ENCODE results near the gene GPRIN3. TPM values are rescaled to one million over a fixed set of nuclear protein-coding genes. Genes with fewer than 3 reads are reported as not detected.

The GPRIN3 gene
- total and polyA plus RNA-seq, 2 donors (not counting 1 experiment from before 2014, with no cell fraction given): 0.22 to 1.5 TPM

GRCh38 chr4:89275587-89275986 lies 32.0 kb downstream of the GPRIN3 start:
- intact Hi-C loops (cut with micrococcal nuclease): no loop called here
- Histone ChIP-seq H3K36me3 (replicated peaks in 1 of 2; ENCODE audit: control extremely low read depth in 1 of 2, control insufficient read depth in 1 of 2, extremely low read depth in 1 of 2, insufficient read depth in 2 of 2, low read length in 1 of 2) (no peaks in the 10 kb centered on the region), H3K27me3 (replicated peaks in 1 of 4; ENCODE audit: control extremely low read depth in 1 of 4, control insufficient read depth in 3 of 4, insufficient read depth in 4 of 4, low read length in 3 of 4) (peaks cover 0 to 4% (median 0%) of the 10 kb centered on the region in 4 experiments), H3K4me1 (ENCODE audit: control insufficient read depth in 2 of 2, insufficient read depth in 2 of 2, low read length in 2 of 2) (no peaks in the 10 kb centered on the region), H2AFZ (ENCODE audit: insufficient read depth, low read depth, low read length, poor library complexity, severe bottlenecking) (no peak overlapping the region), H3K4me3 (ENCODE audit: control extremely low read depth in 1 of 5, extremely low read depth in 1 of 5, insufficient read depth in 1 of 5, low read depth in 2 of 5, low read length in 4 of 5) (no peak overlapping the region), H3K79me2 (ENCODE audit: control insufficient read depth, insufficient read depth, low read length) (no peaks in the 10 kb centered on the region), H3K9ac (ENCODE audit: low read length) (no peak overlapping the region), H3K27ac (ENCODE audit: low read length in 2 of 2) (no peak overlapping the region), H4K20me1 (ENCODE audit: control insufficient read depth, insufficient read depth, low read length, poor library complexity, severe bottlenecking) (no peaks in the 10 kb centered on the region), H3K4me2 (replicated peaks; ENCODE audit: low read depth, low read length, poor library complexity, severe bottlenecking) (no peak overlapping the region), H3K9me3 (ENCODE audit: control extremely low read depth in 1 of 3, control insufficient read depth in 2 of 3, insufficient read depth in 1 of 3, low read length in 2 of 3) (peaks cover 0 to 3% (median 0%) of the 10 kb centered on the region in 3 donors)
- DNase-seq: no peak
- ChIA-PET POLR2A (no interaction called here), CTCF (no interaction called here)
- no peak for ATAC-seq (ENCODE audit: low read depth)
- Mint-ChIP-seq H3K27ac (no peak overlapping the region), H3K9me3 (ENCODE audit: insufficient read depth) (no peaks in the 10 kb centered on the region), H3K4me1 (peaks cover 9% of the 10 kb centered on the region), H3K27me3 (no peaks in the 10 kb centered on the region), H3K4me3 (no peak overlapping the region)
- WGBS (ENCODE audit: insufficient coverage): 80% methylated on average over 1 of the region's 6 CpGs
- TF ChIP-seq EZH2 (IDR thresholded peaks at IDR 0.05; ENCODE audit: borderline replicate concordance, insufficient read depth, low read depth, low read length, poor library complexity, severe bottlenecking): no peak
- TF ChIP-seq CTCF (IDR thresholded peaks at IDR 0.05): no peak

- TF ChIP-seq EZH2 (IDR thresholded peaks at IDR 0.05; ENCODE audit: borderline replicate concordance, insufficient read depth, low read depth, low read length, poor library complexity, severe bottlenecking): no peak
- no peak for TF ChIP-seq CTCF (IDR thresholded peaks at IDR 0.05)
- Histone ChIP-seq H3K36me3 (replicated peaks in 1 of 2; ENCODE audit: control extremely low read depth in 1 of 2, control insufficient read depth in 1 of 2, extremely low read depth in 1 of 2, insufficient read depth in 2 of 2, low read length in 1 of 2) (no peaks in the 10 kb centered on the region), H3K9ac (ENCODE audit: low read length) (no peak overlapping the region), H3K27me3 (replicated peaks in 1 of 4; ENCODE audit: control extremely low read depth in 1 of 4, control insufficient read depth in 3 of 4, insufficient read depth in 4 of 4, low read length in 3 of 4) (peaks cover 0 to 4% (median 0%) of the 10 kb centered on the region in 4 experiments), H3K27ac (ENCODE audit: low read length in 2 of 2) (no peak overlapping the region), H3K79me2 (ENCODE audit: control insufficient read depth, insufficient read depth, low read length) (no peaks in the 10 kb centered on the region), H2AFZ (ENCODE audit: insufficient read depth, low read depth, low read length, poor library complexity, severe bottlenecking) (no peak overlapping the region), H4K20me1 (ENCODE audit: control insufficient read depth, insufficient read depth, low read length, poor library complexity, severe bottlenecking) (no peaks in the 10 kb centered on the region), H3K4me2 (replicated peaks; ENCODE audit: low read depth, low read length, poor library complexity, severe bottlenecking) (no peak overlapping the region), H3K9me3 (ENCODE audit: control extremely low read depth in 1 of 3, control insufficient read depth in 2 of 3, insufficient read depth in 1 of 3, low read length in 2 of 3) (peaks cover 0 to 3% (median 0%) of the 10 kb centered on the region in 3 donors), H3K4me1 (ENCODE audit: control insufficient read depth in 2 of 2, insufficient read depth in 2 of 2, low read length in 2 of 2) (no peaks in the 10 kb centered on the region), H3K4me3 (ENCODE audit: control extremely low read depth in 1 of 5, extremely low read depth in 1 of 5, insufficient read depth in 1 of 5, low read depth in 2 of 5, low read length in 4 of 5) (no peak overlapping the region)
- Mint-ChIP-seq H3K27me3 (no peaks in the 10 kb centered on the region), H3K9me3 (ENCODE audit: insufficient read depth) (no peaks in the 10 kb centered on the region), H3K27ac (no peak overlapping the region), H3K4me3 (no peak overlapping the region), H3K4me1 (peaks cover 15% of the 10 kb centered on the region)
- DNase-seq (no peak), ATAC-seq (ENCODE audit: low read depth) (no peak)
- intact Hi-C loops (cut with micrococcal nuclease): no loop called here
- WGBS (ENCODE audit: insufficient coverage): 95% methylated on average over 4 of the region's 5 CpGs
- ChIA-PET CTCF (no interaction called here), POLR2A (no interaction called here)
These were observed 33.9 kb downstream of the GPRIN3 start for GRCh38 chr4:89273741-89274141.
